CD4-positive, alpha-beta T cell treated with Interleukin-12 subunit alpha and Interleukin-12 subunit beta, for 1 hour (primary cell): ENCODE data around the gene FGFR4.
A peak's percentile ranks its signal among the peaks of the same experiment; 100 is the strongest.
"Not testable (repeated sequence)": the region's sequence is repeated elsewhere in the genome, so short reads cannot be mapped to it uniquely, and the experiment has no call there.

Experiments used
- DNase-seq: peaks from one replicate; pipeline ENCODE4 v3.0.0-alpha.2; 2020

Gene FGFR4

GRCh38 chr5:177086654-177087397 is at the start of gene FGFR4:
FGFR4 (plus strand) TSS chr5:177086915; CDS start chr5:177089603, 2,688 bp downstream.
- DNase-seq: peak; percentile 73

GRCh38 chr5:177036921-177037320 is 49.8 kb upstream of the FGFR4 start:
- DNase-seq: no peak

- DNase-seq: no peak
Measured at GRCh38 chr5:177040814-177041420, 45.8 kb upstream of the FGFR4 start.

GRCh38 chr5:177041936-177042335 is 44.8 kb upstream of the FGFR4 start:
- no peak for DNase-seq

- DNase-seq: no peak
Measured at GRCh38 chr5:177043114-177043513, 43.6 kb upstream of the FGFR4 start.

- no peak for DNase-seq
Measured at GRCh38 chr5:177043958-177044357, 42.8 kb upstream of the FGFR4 start.

GRCh38 chr5:177044641-177045040 is 42.1 kb upstream of the FGFR4 start:
- no peak for DNase-seq

- no peak for DNase-seq
Measured at GRCh38 chr5:177045631-177046030, 41.1 kb upstream of the FGFR4 start.

GRCh38 chr5:177048531-177048930 is 38.2 kb upstream of the FGFR4 start:
- not testable (repeated sequence) for DNase-seq

- DNase-seq: no peak
Measured at GRCh38 chr5:177049285-177049684, 37.4 kb upstream of the FGFR4 start.

- no peak for DNase-seq
Measured at GRCh38 chr5:177064500-177065277, 22.0 kb upstream of the FGFR4 start.

- DNase-seq: no peak
Measured at GRCh38 chr5:177065491-177065890, 21.2 kb upstream of the FGFR4 start.

GRCh38 chr5:177066224-177066623 is 20.5 kb upstream of the FGFR4 start:
- DNase-seq: no peak

- DNase-seq: no peak
Measured at GRCh38 chr5:177067503-177067902, 19.2 kb upstream of the FGFR4 start.

GRCh38 chr5:177070536-177071191 is 16.1 kb upstream of the FGFR4 start:
- no peak for DNase-seq

GRCh38 chr5:177071666-177072385 is 14.9 kb upstream of the FGFR4 start:
- peak; percentile 74 for DNase-seq

- no peak for DNase-seq
Measured at GRCh38 chr5:177077335-177077734, 9.4 kb upstream of the FGFR4 start.

GRCh38 chr5:177079606-177080005 is 7.1 kb upstream of the FGFR4 start:
- no peak for DNase-seq

GRCh38 chr5:177080265-177080664 is 6.5 kb upstream of the FGFR4 start:
- DNase-seq: no peak

- no peak for DNase-seq
Measured at GRCh38 chr5:177081859-177082258, 4.9 kb upstream of the FGFR4 start.

- DNase-seq: no peak
Measured at GRCh38 chr5:177083357-177083756, 3.4 kb upstream of the FGFR4 start.

GRCh38 chr5:177084175-177084574 is 2.5 kb upstream of the FGFR4 start:
- no peak for DNase-seq
